ENCODE data around the gene PPP5C. TPM values are rescaled to one million over a fixed set of nuclear protein-coding genes. Genes with fewer than 3 reads are reported as not detected.

Gene PPP5C
- total RNA-seq (2021; ENCODE audit: unreplicated experiment) (58.1 TPM), Bru-seq, nascent RNA (percentile 69 among the genes with signal in this experiment), BruChase-seq, experiment 1, labeled RNA remaining after a 2-hour chase (percentile 75 among the genes with signal in this experiment), BruChase-seq, experiment 2, labeled RNA remaining after a 6-hour chase (percentile 72 among the genes with signal in this experiment)
- polyA plus RNA-seq (2012; ENCODE audit: insufficient read length) = 60.4 TPM
- long read RNA-seq, transcript PPP5C-201 (13 exons, 2,109 nt) = major isoform, 86 of 122 reads
- long read RNA-seq, partial matches to known transcripts = 6 of 122 reads
- long read RNA-seq, other reads (novel, unspliced or antisense) = 26 of 122 reads

GRCh38 chr19:46346821-46347571 lies at the start of gene PPP5C:
Gene PPP5C, plus strand, starts transcription at chr19:46347087. Its CDS starts 10 bp downstream, at chr19:46347097.
- ChIA-PET POLR2A (no interaction called here), CTCF (interaction anchor here (0.5 to 0.7 kb wide), 3 partner anchors 9 to 52 kb away, joined by 3 to 6 read pairs (median 4); no protein-coding TSS in a partner anchor)
- BruUV-seq (replicated peaks) = no TSS peak
- ATAC-seq (peak; percentile 94), DNase-seq (ENCODE audit: low read depth, low spot score) (peak; percentile 33)
- Histone ChIP-seq H3K27ac (ENCODE audit: low read length) (peak within 1 kb of the TSS; percentile 89), H3K4me3 (ENCODE audit: low read depth in 2 of 2, low read length in 2 of 2) (peak within 1 kb of the TSS; percentile 57 to 58), H3K4me1 (ENCODE audit: control insufficient read depth, insufficient read depth, low read length) (peaks cover 3% of the 10 kb centered on the region; the same call in 1 of the 2 replicates), H3K36me3 (ENCODE audit: control insufficient read depth, insufficient read depth, low read length) (no peaks in the 10 kb centered on the region), H3K27me3 (ENCODE audit: control insufficient read depth, insufficient read depth, low read length) (no peaks in the 10 kb centered on the region), H3K9me3 (ENCODE audit: control insufficient read depth, insufficient read depth, low read depth, low read length) (no peaks in the 10 kb centered on the region)
- intact Hi-C loops (cut with micrococcal nuclease; ENCODE audit: unreplicated experiment) (loop anchor here (5.0 kb wide), 1 partner anchor 65 kb away; no protein-coding TSS in a partner anchor), in situ Hi-C loops (cut with HindIII; ENCODE audit: low pct_unique_long_range_greater_than_20kb, low sequenced_read_pairs) (no loop called here)
- TF ChIP-seq REST (IDR thresholded peaks at IDR 0.05; ENCODE audit: insufficient read depth in 1 of 2, low read depth in 2 of 2, low read length in 1 of 2) (no peak), POLR2AphosphoS5 (IDR thresholded peaks at IDR 0.05; ENCODE audit: low read depth, low read length) (peak; percentile 81), CTCF (IDR thresholded peaks at IDR 0.05) (peak; percentile 86), SIN3A (IDR thresholded peaks at IDR 0.05; ENCODE audit: borderline replicate concordance, insufficient read depth, low read depth, low read length) (no peak), TCF7L2 (IDR thresholded peaks at IDR 0.05; ENCODE audit: low read depth, low read length) (peak; percentile 72; the same call in 1 of the 2 replicates)

- CTCF ChIA-PET = no interaction called here
- H3K9me3 ChIP-seq (ENCODE audit: control insufficient read depth, insufficient read depth, low read depth, low read length) = no peaks in the 10 kb centered on the region
- DNase-seq (ENCODE audit: low read depth, low spot score) = no peak
- no peak overlapping the region for H3K27ac ChIP-seq (ENCODE audit: low read length)
- POLR2A ChIA-PET = interaction anchor here (0.6 kb wide), 1 partner anchor 89 kb away, joined by 18 read pairs; no protein-coding TSS in a partner anchor
- intact Hi-C loops (cut with micrococcal nuclease; ENCODE audit: unreplicated experiment) = no loop called here
- H3K4me1 ChIP-seq (ENCODE audit: control insufficient read depth, insufficient read depth, low read length) = no peaks in the 10 kb centered on the region
- no TSS peak for BruUV-seq (replicated peaks)
- H3K27me3 ChIP-seq (ENCODE audit: control insufficient read depth, insufficient read depth, low read length) = no peaks in the 10 kb centered on the region; the same call in 1 of the 2 replicates
- no peak for ATAC-seq
- in situ Hi-C loops (cut with HindIII; ENCODE audit: low pct_unique_long_range_greater_than_20kb, low sequenced_read_pairs) = no loop called here
- TF ChIP-seq REST (IDR thresholded peaks at IDR 0.05; ENCODE audit: insufficient read depth in 1 of 2, low read depth in 2 of 2, low read length in 1 of 2) (no peak), TCF7L2 (IDR thresholded peaks at IDR 0.05; ENCODE audit: low read depth, low read length) (no peak), POLR2AphosphoS5 (IDR thresholded peaks at IDR 0.05; ENCODE audit: low read depth, low read length) (no peak), SIN3A (IDR thresholded peaks at IDR 0.05; ENCODE audit: borderline replicate concordance, insufficient read depth, low read depth, low read length) (no peak), CTCF (IDR thresholded peaks at IDR 0.05) (no peak)
- H3K36me3 ChIP-seq (ENCODE audit: control insufficient read depth, insufficient read depth, low read length) = no peaks in the 10 kb centered on the region
- H3K4me3 ChIP-seq (ENCODE audit: low read depth in 2 of 2, low read length in 2 of 2) = no peak overlapping the region
Observed at GRCh38 chr19:46297700-46298478, 49.0 kb upstream of the PPP5C start.

Measured in Panc1 (cell line).